GM19043 (cell line): ENCODE results near the gene ACSL1.
"Not testable (repeated sequence)": the region's sequence is repeated elsewhere in the genome, so short reads cannot be mapped to it uniquely, and the experiment has no call there.

Experiments
- ATAC-seq: cut with Tn5 transposase; IDR thresholded peaks from one replicate; pipeline ENCODE4 v1.9.1; 2021; ENCODE audit warnings: low read depth; ENCODE audit not compliant: unreplicated experiment

Gene ACSL1

GRCh38 chr4:184792950-184793555 lies 32.7 kb downstream of the ACSL1 start:
- ATAC-seq, result no peak

DNA sequence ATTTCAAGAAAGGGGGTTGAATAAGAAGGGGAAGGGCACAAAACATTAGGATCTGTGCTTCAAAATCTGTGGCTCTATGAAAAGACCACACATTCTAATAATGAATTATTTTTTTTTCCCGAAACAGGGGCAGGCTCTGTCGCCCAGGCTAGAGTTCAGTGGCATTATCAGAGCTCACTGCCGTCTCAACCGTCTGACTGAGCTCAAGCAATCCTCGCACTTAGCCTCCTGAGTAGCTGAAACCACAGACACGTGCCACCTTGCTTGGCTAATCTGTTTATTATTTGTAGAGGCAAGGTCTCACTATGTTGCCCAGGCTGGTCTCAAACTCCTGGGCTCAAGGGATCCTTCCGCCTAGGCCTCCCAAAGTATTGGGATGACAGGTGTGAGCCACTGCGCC lies 33.4 kb downstream of the ACSL1 start:
- no peak for ATAC-seq

DNA sequence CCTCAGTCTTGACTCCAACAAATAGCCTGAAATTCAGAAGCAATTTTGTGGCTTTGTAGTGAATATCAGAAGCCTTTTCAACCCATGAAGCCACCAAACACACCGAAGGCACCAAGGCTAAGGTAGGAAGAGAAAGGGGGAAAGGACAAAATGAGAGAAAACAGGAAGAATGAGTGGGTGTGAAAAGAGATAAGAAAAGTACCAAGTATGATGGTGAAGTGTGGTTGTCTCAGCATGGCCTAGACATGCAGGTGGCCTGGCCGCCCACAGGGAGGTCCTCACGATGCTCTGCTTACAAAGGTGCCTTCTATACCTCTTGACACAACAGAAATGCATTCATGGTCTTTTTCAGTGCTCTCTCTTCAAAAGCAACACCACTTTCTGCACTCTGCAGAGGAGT lies 34.9 kb downstream of the ACSL1 start:
- ATAC-seq, result no peak

DNA sequence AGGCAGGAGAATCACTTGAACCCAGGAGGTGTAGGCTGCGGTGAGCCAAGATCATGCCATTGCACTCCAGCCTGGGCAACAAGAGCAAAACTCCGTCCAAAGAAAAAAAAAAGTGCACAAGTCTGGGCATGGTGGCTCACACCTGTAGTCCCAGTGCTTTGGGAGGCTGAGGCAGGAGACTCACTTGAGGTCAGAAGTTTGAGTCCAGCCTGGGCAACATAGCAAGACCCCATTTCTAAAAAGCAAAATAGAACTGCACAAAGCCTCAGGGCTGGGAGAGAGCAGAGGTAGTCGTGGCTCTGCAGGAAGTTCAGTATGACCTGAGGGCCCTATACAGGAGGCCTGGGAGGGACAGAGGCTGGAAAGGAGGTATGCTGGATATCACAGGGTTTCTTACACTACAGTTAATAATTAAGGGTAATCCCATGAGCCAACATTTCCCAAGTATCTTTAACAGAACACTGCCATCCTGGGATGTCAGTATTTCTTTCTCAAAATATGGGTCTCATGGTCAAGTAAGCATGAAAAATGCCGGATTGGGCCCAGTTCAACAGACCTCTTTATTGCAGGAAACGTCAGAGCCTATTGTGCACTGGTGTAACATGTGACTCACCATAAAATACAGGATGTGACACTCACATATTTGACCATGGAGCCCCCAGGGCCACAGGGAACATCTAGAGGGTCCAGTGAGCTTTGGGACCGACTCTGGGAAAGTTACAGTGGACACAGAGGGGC lies 37.8 kb downstream of the ACSL1 start:
- ATAC-seq, result no peak

GRCh38 chr4:184785813-184786212 lies 40.0 kb downstream of the ACSL1 start:
- no peak for ATAC-seq

DNA sequence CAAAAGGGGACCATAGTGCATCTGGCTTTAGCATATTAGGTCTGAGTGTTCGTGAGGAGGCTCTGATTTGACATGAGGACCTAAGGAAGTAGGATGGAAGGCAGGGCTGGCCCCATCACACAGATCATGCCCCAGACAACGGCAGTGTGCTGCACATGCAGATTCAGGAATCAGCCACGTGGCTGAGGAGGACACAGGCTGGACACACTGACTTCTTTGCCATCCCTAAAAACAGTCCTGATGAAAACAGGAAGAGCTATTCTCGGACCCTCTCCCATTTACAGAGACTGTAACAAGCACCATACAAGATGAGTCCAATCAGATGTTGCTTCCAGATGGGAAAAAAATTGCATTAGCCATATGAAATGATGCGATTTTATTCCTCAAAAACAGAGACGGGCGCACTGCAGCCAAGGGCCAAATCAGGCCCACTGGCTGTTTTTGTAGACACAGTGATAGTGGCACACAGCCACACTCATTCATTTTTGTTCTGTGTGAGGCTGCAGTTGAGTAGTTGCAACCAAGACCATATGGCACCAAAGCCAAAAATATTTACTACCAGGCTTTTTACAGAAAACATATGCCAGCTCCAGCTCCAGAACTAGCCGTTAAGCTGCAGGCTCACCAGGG lies 41.0 kb downstream of the ACSL1 start:
- ATAC-seq, result no peak

DNA sequence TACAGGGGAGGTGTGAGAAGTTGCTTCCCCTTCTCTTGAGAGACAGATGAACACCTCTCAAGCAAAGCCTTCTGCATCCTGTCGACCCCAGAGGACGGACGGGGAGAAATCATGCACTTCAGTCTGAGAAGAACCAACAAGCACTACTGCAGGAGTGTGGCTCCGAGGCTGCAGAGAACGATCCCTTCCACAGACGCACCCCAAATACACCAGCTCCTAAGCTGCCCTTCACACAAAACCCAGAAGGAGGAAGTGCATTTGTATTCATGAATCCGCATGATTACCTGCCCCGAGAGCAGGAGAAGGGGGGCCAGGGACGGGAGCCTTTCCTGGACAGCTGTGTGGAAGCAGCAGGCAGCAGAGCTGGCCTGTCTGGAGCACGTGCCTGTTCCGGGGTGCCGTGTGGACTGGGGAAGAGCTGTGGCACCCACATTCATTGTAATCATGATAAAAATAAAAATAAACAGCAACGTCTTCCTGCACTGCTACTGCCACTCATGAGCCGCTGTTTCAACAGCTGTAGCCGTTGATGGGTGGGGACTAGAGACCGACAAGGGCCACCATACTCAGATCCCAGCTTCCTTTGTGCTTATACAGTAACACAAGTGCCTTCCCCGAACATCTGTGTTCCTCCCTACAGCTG lies 42.9 kb downstream of the ACSL1 start:
- ATAC-seq, result peak; percentile 55

- ATAC-seq, result not testable (repeated sequence)
Measured at GRCh38 chr4:184779160-184779559, 46.6 kb downstream of the ACSL1 start.

DNA sequence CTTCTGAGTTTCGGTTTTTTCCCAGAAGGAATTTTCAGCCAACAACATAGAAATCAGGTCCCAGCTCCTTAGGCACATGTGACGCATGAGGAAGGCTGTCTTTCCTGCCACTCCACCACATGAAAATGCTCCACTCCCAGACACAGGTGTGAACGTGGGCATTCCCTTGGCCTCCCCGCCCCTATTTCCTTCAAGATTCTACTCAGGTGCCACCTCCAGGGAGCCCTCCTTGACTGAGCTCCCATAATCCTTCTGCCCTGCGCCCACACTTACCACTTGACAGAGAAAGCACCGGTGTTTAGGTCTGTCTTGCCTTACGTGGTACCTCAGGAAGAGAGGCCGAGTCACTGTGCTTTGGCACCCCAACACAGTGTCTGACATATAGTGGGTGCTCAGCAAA lies 47.4 kb downstream of the ACSL1 start:
- no peak for ATAC-seq

DNA sequence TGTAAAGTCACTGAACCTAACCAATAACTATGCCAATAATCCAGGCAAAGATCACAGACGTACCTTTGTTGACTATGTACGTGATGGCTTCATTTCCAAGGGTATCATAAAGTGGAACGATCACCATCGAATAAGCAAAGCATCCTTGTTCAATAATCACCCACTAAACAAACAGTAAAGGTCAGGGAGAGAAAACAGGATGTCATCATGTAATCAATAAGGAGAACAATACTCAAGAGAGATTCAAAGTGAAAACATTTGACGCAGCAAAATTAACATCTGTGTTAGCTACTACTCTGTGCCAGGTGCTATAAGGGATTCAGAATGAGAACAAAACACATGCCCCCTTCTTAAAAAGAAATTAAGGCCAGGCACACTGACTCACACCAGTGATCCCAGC lies 48.9 kb downstream of the ACSL1 start:
- ATAC-seq, result no peak

GRCh38 chr4:184775854-184776555 lies 49.8 kb downstream of the ACSL1 start:
- ATAC-seq, result no peak

GRCh38 chr4:184774152-184774551 lies 51.6 kb downstream of the ACSL1 start:
- ATAC-seq, result no peak

DNA sequence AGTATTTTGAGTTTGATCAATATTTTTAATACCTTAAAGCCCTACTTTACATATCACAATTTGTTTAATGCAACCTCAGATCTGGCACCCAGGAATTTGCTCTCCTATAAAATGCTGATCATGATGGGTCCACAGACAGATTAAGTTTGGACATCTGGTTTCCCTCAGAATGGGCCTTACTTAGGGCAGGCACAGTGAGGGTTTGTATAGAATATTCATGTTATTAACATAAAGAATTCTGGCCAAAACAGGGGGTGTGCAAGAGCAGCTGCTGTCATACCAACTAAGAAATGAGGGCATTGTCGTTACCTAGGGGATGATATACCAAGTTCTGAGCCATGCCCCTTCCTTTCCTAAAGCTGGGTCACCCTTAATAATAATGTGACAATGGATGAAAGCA lies 54.4 kb downstream of the ACSL1 start:
- ATAC-seq, result no peak

- no peak for ATAC-seq
Measured at GRCh38 chr4:184769141-184769765, 56.5 kb downstream of the ACSL1 start.

DNA sequence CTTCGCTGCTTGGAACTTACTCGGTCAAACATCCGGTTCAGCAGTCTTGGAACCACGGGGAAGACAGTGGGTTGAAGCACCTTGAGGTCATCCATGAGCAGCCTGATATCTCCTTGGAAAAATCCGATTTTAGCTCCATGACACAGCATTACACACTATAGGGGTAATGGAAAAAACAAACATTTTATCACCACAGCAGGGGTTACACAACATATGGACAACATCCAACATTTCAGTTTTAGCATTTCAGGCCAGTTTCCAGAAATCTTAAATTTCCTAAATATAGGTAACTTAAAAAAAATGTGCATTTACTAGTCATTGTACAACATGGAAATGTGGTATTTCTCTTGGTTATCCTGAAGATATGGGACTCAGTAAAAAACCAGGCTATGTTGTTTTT lies 57.5 kb downstream of the ACSL1 start:
- no peak for ATAC-seq

DNA sequence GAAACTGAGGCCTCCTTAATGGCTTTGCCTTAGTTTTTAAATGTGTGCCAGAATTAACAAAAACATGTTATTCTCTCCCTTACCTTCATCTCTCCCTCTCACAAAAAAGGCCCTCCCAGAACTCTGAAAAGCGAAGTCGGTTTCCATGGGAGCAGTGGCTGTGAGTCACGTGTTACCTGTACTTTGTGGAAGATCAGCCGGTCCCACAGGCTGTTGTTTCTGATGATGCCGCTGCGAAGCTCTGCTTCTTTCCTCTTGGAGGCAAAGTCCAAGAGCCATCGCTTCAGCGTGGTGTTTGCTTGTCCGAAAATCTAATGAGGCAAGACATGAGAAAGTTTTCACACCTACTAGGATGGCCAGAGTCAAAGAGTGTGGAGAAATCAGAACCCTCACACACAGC lies 59.3 kb downstream of the ACSL1 start:
- ATAC-seq, result no peak

DNA sequence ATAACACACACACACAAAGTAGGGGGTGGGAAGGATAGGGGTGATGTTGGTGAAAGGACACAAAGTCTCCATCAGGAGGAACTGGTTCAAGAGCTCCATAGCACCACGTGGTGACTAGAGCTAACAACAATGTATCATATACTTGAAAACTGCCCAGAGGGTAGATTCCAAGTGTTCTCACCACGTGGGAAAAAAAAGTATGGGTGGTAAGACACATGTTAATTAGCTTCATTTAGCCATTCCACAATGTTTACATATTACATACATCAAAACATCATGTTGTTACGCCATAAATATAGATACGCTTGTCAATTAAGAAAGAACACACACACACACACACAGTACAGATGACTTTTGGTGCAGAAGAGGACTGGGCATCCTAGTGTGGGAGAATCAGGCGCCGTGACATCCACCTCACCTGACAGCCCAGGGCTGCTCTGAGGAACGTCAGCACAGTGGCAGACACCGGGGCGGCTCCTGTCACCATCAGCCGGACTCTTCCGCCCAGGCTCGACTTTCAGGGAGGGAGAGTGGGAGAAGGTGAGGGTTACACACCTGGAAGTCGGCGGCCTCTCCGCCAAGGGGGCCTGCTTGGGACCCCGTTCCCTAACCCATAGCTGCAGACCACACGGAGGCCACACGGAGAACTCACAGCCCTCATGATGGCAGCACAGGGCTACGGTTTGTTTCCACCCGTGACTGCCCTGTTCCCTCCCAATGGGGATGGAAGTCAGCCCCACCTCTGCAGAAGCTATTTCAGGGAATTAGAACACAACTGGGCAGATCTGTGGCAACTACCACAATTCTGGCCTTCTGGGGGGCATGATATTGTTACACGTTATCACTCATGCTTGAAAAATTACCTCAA lies 60.1 kb downstream of the ACSL1 start:
- ATAC-seq, result no peak

DNA sequence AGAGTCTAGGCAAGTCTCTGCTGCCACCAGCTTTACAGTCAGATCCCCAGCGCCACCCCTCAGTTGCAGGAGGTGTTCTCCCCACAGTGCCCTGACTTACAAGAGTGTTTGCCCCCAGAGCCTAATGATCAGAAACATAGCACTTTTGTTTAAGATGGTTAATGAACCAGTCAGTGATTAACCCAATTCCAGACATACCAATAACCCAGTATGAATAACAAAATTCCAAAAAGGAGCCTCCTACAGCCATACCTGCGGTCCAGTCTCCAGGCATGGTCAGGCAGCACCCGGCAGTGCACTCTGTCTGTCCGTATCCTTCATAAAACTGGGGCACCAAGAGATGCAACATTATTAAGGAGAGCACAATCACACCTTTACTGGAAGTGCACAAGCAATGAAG lies 61.2 kb downstream of the ACSL1 start:
- ATAC-seq, result no peak

DNA sequence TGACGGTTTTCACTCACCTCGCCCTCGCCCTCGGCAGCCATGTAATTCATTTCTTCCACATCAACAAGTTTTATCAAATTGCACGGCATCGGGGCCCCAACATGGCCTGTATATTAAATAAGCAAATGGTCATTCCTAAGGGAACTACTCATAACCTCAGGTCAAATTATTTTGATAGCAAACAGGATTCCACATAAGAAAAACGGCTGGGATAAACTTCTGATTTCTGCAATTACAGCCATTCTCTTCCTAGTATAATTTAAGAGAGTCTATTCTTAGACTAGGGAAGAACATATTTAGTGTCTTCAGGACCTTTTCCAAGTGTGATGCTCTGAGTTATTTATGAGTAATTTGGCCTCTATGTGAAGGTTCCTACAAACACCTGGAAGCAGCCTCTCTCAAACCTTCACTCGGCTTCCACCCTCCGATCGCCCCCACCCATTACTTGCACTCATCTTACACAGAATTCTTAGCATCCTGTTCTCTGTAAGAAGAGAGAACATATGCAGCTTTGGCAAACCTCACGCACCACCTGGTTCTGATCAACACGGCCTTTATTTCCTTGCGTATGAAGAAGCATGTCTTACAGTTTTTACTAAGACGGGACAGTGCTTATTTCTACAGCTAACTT lies 62.5 kb downstream of the ACSL1 start:
- ATAC-seq, result no peak
